Muscle of back (tissue), 11 donors: ENCODE data around the gene STRA6. TPM values are rescaled to one million over a fixed set of nuclear protein-coding genes. Genes with fewer than 3 reads are reported as not detected.

Experiments
- DNase-seq, 3 donors: peaks; one replicate each; pipeline versions ENCODE4 v3.0.0 to v3.0.0-alpha.2; 2013
- polyA plus RNA-seq, 10 donors: library from polyadenylated mRNA; unstranded; fragments of 120-200 nt; gene quantifications; one replicate each; pipeline ENCODE4 v1.2.1, GENCODE V29; 2013; ENCODE audit not compliant: insufficient read length in 10 of 10

STRA6 gene
- polyA plus RNA-seq, 10 donors = 0.58 to 1.9 (median 1.3) TPM

- DNase-seq = peak in 1 of 3 donors; percentile 48
Observed at GRCh38 chr15:74208496-74208895, 5.9 kb upstream of the STRA6 start.

GRCh38 chr15:74207652-74208440, 5.3 kb upstream of the STRA6 start:
- DNase-seq = peak in 1 of 3 donors; percentile 48

GRCh38 chr15:74206801-74207281, 4.3 kb upstream of the STRA6 start:
- DNase-seq = no peak

GRCh38 chr15:74205582-74205947, 3.0 kb upstream of the STRA6 start:
- no peak for DNase-seq

- DNase-seq = peak in 2 of 3 donors; percentile 54 to 58
Observed at GRCh38 chr15:74203914-74204431, 1.4 kb upstream of the STRA6 start.

GRCh38 chr15:74201710-74202420, 722 bp downstream of the STRA6 start:
- peak in 1 of 3 donors; percentile 60 for DNase-seq

- DNase-seq = peak; percentile 31 to 87 (median 68)
Observed at GRCh38 chr15:74200871-74201419, 1.6 kb downstream of the STRA6 start.

- peak in 1 of 3 donors; percentile 52 for DNase-seq
Observed at GRCh38 chr15:74200412-74200815, 2.2 kb downstream of the STRA6 start.

- DNase-seq = no peak
Observed at GRCh38 chr15:74199297-74199652, 3.3 kb downstream of the STRA6 start.

GRCh38 chr15:74197176-74197965, 5.2 kb downstream of the STRA6 start:
- DNase-seq = no peak

GRCh38 chr15:74196175-74196574, 6.4 kb downstream of the STRA6 start:
- peak in 2 of 3 donors; percentile 55 to 97 for DNase-seq

GRCh38 chr15:74194572-74195559, 7.7 kb downstream of the STRA6 start:
- DNase-seq = no peak

GRCh38 chr15:74193905-74194304, 8.7 kb downstream of the STRA6 start:
- DNase-seq = no peak

- peak in 1 of 3 donors; percentile 90 for DNase-seq
Observed at GRCh38 chr15:74193299-74193718, 9.3 kb downstream of the STRA6 start.

GRCh38 chr15:74192751-74193150, 9.8 kb downstream of the STRA6 start:
- DNase-seq = no peak

GRCh38 chr15:74191798-74192197, 10.8 kb downstream of the STRA6 start:
- no peak for DNase-seq

GRCh38 chr15:74188216-74188615, 14.4 kb downstream of the STRA6 start:
- no peak for DNase-seq

GRCh38 chr15:74185710-74186348, 16.8 kb downstream of the STRA6 start:
- no peak for DNase-seq

GRCh38 chr15:74184582-74185091, 17.9 kb downstream of the STRA6 start:
- DNase-seq = no peak

GRCh38 chr15:74182131-74182530, 20.5 kb downstream of the STRA6 start:
- no peak for DNase-seq
